ENCODE results near the gene FRMD5. TPM values are rescaled to one million over a fixed set of nuclear protein-coding genes. Genes with fewer than 3 reads are reported as not detected.

FRMD5 gene
- polyA plus RNA-seq, 1 donor from 2014 or later: 25.8 TPM

DNA sequence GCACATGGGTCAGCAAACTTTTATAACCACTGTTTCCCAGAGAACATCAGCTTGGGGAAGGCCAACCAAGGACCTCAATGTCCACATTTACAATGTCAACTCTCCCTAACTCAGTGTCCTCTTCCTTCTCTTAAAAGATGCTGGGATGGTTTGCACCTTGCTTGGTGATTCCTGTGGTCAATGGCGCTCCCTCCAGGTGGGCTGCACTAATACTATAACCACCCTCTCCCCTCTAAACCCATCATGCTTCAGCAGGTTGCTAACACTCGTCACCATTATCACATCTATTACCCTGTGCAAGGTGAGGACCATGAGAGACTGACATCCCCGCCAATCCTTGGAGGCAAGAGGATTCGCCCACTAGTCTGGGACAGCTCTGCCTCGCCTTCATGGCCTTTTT is 65.2 kb downstream of the FRMD5 start:
- H3K9ac ChIP-seq (ENCODE audit: low read length): no peak overlapping the region
- no peaks in the 10 kb centered on the region for H3F3A ChIP-seq (ENCODE audit: insufficient read depth, low read length, poor library complexity, severe bottlenecking)
- no peaks in the 10 kb centered on the region for H3K36me3 ChIP-seq (ENCODE audit: insufficient read depth, low read length)
- no peaks in the 10 kb centered on the region for H3K9me3 ChIP-seq (ENCODE audit: low read length)
- no peak overlapping the region for H3K4me3 ChIP-seq (ENCODE audit: low read length)
- H3K79me2 ChIP-seq (replicated peaks; ENCODE audit: insufficient read depth, low read length): no peaks in the 10 kb centered on the region
- H4K20me1 ChIP-seq (ENCODE audit: insufficient read depth): no peaks in the 10 kb centered on the region
- TF ChIP-seq POLR2AphosphoS5 (IDR thresholded peaks at IDR 0.05): no peak
- TF ChIP-seq TAF1 (IDR thresholded peaks at IDR 0.05; ENCODE audit: low read depth): no peak
- TF ChIP-seq RAD21 (conservative IDR thresholded peaks at IDR 0.05): no peak
- TF ChIP-seq, protein P1, sequence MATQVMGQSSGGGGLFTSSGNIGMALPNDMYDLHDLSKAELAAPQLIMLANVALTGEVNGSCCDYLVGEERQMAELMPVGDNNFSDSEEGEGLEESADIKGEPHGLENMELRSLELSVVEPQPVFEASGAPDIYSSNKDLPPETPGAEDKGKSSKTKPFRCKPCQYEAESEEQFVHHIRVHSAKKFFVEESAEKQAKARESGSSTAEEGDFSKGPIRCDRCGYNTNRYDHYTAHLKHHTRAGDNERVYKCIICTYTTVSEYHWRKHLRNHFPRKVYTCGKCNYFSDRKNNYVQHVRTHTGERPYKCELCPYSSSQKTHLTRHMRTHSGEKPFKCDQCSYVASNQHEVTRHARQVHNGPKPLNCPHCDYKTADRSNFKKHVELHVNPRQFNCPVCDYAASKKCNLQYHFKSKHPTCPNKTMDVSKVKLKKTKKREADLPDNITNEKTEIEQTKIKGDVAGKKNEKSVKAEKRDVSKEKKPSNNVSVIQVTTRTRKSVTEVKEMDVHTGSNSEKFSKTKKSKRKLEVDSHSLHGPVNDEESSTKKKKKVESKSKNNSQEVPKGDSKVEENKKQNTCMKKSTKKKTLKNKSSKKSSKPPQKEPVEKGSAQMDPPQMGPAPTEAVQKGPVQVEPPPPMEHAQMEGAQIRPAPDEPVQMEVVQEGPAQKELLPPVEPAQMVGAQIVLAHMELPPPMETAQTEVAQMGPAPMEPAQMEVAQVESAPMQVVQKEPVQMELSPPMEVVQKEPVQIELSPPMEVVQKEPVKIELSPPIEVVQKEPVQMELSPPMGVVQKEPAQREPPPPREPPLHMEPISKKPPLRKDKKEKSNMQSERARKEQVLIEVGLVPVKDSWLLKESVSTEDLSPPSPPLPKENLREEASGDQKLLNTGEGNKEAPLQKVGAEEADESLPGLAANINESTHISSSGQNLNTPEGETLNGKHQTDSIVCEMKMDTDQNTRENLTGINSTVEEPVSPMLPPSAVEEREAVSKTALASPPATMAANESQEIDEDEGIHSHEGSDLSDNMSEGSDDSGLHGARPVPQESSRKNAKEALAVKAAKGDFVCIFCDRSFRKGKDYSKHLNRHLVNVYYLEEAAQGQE (IDR thresholded peaks at IDR 0.05; ENCODE audit: borderline replicate concordance): no peak
- TF ChIP-seq, protein P2, sequence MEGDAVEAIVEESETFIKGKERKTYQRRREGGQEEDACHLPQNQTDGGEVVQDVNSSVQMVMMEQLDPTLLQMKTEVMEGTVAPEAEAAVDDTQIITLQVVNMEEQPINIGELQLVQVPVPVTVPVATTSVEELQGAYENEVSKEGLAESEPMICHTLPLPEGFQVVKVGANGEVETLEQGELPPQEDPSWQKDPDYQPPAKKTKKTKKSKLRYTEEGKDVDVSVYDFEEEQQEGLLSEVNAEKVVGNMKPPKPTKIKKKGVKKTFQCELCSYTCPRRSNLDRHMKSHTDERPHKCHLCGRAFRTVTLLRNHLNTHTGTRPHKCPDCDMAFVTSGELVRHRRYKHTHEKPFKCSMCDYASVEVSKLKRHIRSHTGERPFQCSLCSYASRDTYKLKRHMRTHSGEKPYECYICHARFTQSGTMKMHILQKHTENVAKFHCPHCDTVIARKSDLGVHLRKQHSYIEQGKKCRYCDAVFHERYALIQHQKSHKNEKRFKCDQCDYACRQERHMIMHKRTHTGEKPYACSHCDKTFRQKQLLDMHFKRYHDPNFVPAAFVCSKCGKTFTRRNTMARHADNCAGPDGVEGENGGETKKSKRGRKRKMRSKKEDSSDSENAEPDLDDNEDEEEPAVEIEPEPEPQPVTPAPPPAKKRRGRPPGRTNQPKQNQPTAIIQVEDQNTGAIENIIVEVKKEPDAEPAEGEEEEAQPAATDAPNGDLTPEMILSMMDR (IDR thresholded peaks at IDR 0.05; ENCODE audit: poor library complexity, severe bottlenecking): no peak
- no peak for TF ChIP-seq MXI1 (conservative IDR thresholded peaks at IDR 0.05; ENCODE audit: poor library complexity, severe bottlenecking)
- no peak for TF ChIP-seq EZH2 (IDR thresholded peaks at IDR 0.05; ENCODE audit: borderline replicate concordance, insufficient read depth, low read length, poor library complexity, severe bottlenecking)
- no peak for TF ChIP-seq SMC3 (conservative IDR thresholded peaks at IDR 0.05; ENCODE audit: poor library complexity)
- no peak for TF ChIP-seq EP300 (conservative IDR thresholded peaks at IDR 0.05; ENCODE audit: poor library complexity, severe bottlenecking)
- no peaks in the 10 kb centered on the region for H3K9me2 ChIP-seq (ENCODE audit: insufficient read depth, low read length)
- H3K4me2 ChIP-seq (ENCODE audit: low read length): no peak overlapping the region
- no peak overlapping the region for H2AFZ ChIP-seq (ENCODE audit: low read depth, low read length)
- no peaks in the 10 kb centered on the region for H3K27me3 ChIP-seq (ENCODE audit: insufficient read depth, low read depth, low read length)
- H3K27ac ChIP-seq (ENCODE audit: low read length): no peak overlapping the region

DNA sequence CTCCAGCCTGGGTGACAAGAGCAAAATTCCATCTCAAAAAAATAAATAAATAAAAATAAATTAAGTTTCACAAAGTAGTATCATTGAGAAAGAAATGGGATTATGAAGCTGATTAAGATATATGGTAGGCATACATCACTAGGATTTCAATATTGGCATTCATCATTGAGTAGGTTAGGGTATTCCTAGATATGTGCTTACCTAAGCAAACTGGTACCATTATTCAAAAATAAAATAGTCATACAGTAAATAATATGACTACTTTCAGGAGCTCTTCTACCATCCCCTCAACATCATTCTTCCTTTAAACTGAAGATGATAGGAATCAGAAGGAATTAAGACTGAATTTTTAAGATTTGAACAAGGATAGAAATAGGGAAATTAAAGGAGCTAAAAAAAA is 66.6 kb downstream of the FRMD5 start:
- Histone ChIP-seq H3K27ac (ENCODE audit: low read length) (no peak overlapping the region), H3K36me3 (ENCODE audit: insufficient read depth, low read length) (no peaks in the 10 kb centered on the region), H3K4me2 (ENCODE audit: low read length) (no peak overlapping the region), H3K27me3 (ENCODE audit: insufficient read depth, low read depth, low read length) (no peaks in the 10 kb centered on the region), H3K4me3 (ENCODE audit: low read length) (no peak overlapping the region), H3K9me3 (ENCODE audit: low read length) (no peaks in the 10 kb centered on the region), H4K20me1 (ENCODE audit: insufficient read depth) (no peaks in the 10 kb centered on the region), H2AFZ (ENCODE audit: low read depth, low read length) (no peak overlapping the region), H3K79me2 (replicated peaks; ENCODE audit: insufficient read depth, low read length) (no peaks in the 10 kb centered on the region), H3K9me2 (ENCODE audit: insufficient read depth, low read length) (no peaks in the 10 kb centered on the region), H3K9ac (ENCODE audit: low read length) (no peak overlapping the region), H3F3A (ENCODE audit: insufficient read depth, low read length, poor library complexity, severe bottlenecking) (no peaks in the 10 kb centered on the region)
- TF ChIP-seq, protein P1 (IDR thresholded peaks at IDR 0.05; ENCODE audit: borderline replicate concordance): no peak
- TF ChIP-seq, protein P2 (IDR thresholded peaks at IDR 0.05; ENCODE audit: poor library complexity, severe bottlenecking): no peak
- TF ChIP-seq TAF1 (IDR thresholded peaks at IDR 0.05; ENCODE audit: low read depth) (no peak), MXI1 (conservative IDR thresholded peaks at IDR 0.05; ENCODE audit: poor library complexity, severe bottlenecking) (no peak), EP300 (conservative IDR thresholded peaks at IDR 0.05; ENCODE audit: poor library complexity, severe bottlenecking) (no peak), EZH2 (IDR thresholded peaks at IDR 0.05; ENCODE audit: borderline replicate concordance, insufficient read depth, low read length, poor library complexity, severe bottlenecking) (no peak), RAD21 (conservative IDR thresholded peaks at IDR 0.05) (no peak), SMC3 (conservative IDR thresholded peaks at IDR 0.05; ENCODE audit: poor library complexity) (no peak), POLR2AphosphoS5 (IDR thresholded peaks at IDR 0.05) (no peak)

All from neural cell (in vitro differentiated cells).